HepG2 (cell line): Measurements from ENCODE around the gene SLC1A4. TPM values are rescaled to one million over a fixed set of nuclear protein-coding genes. Genes with fewer than 3 reads are reported as not detected.

Source experiments
- ATAC-seq: fragments of 200-7000 bp; cut with Tn5 transposase; 3 replicates; pipeline ENCODE4 v1.9.1; 2020; ENCODE audit warnings: mild to moderate bottlenecking, moderate library complexity
- BruUV-seq: library from RNA; stranded (reverse); fragments of 400-500 nt; replicated peaks from 2 replicates; lab custom pipeline; 2021; lab: Mats Ljungman, UMichigan
- CTCF ChIA-PET: fragments of 300-600 bp; formaldehyde crosslinking; extraction: SDS; loops from one replicate; lab custom pipeline; 2021; ENCODE audit warnings: low total read pairs, inconsistent platforms, low intra/inter-chr PET ratio; lab: Yijun Ruan, JAX
- POLR2A ChIA-PET: fragments of 350-600 bp; sonication (Branson Sonifier 250); formaldehyde crosslinking; loops from one replicate; lab custom pipeline; 2020; ENCODE audit warnings: antibody characterized with exemption, inconsistent platforms; lab: Yijun Ruan, JAX
- DNase-seq: peaks from one replicate; pipeline ENCODE4 v3.0.0-alpha.2; 2015; ENCODE audit warnings: low spot score
- FAIRE-seq: peaks from 3 replicates; lab custom pipeline; 2011; peaks lifted over from hg19 to GRCh38; lab: Jason Lieb, UNC
- H2AFZ ChIP-seq: one replicate; pipeline ENCODE4 v1.6.1; 2011; ENCODE audit warnings: low read length, inconsistent platforms
- H3K27ac ChIP-seq: fragments of 300-600 bp; 3 replicates; pipeline ENCODE4 v1.8.0; 2011; ENCODE audit warnings: mixed run types, mild to moderate bottlenecking, mixed read lengths, low read length, inconsistent platforms; ENCODE audit not compliant: insufficient read depth; ENCODE audit errors: extremely low read length
- H3K27me3 ChIP-seq, 2 experiments: fragments of 200-600 bp in 1 of 2; 2 replicates in 1 of 2; 3 replicates in 1 of 2; pipeline versions ENCODE4 v1.6.0 to v1.8.0; 2011; ENCODE audit warnings: low read length in 2 of 2, mild to moderate bottlenecking in 2 of 2, moderate library complexity in 2 of 2, inconsistent platforms in 1 of 2; ENCODE audit not compliant: insufficient read depth in 2 of 2, control insufficient read depth in 1 of 2
- H3K36me3 ChIP-seq, 2 experiments: fragments of 200-600 bp in 1 of 2; replicated peaks in 1 of 2; 2 replicates in 1 of 2; 3 replicates in 1 of 2; pipeline versions ENCODE4 v1.5.1 to v1.8.0; 2011; ENCODE audit warnings: low read length in 2 of 2, inconsistent platforms in 1 of 2; ENCODE audit not compliant: insufficient read depth in 2 of 2, control insufficient read depth in 1 of 2
- H3K4me1 ChIP-seq: 2 replicates; pipeline ENCODE4 v1.5.1; 2012; ENCODE audit warnings: low read length, inconsistent platforms; ENCODE audit not compliant: insufficient read depth
- H3K4me2 ChIP-seq: 2 replicates; pipeline ENCODE4 v1.6.0; 2011; ENCODE audit warnings: low read depth, low read length, inconsistent platforms
- H3K4me3 ChIP-seq, 3 experiments: fragments of 200-600 bp in 1 of 3; sonication (generic), shearing (Covaris generic) in 1 of 3; replicated peaks in 1 of 3; 2 replicates each; pipeline ENCODE4 v1.5.1; 2011 to 2016; ENCODE audit warnings: low read length in 3 of 3, inconsistent platforms in 2 of 3, low read depth in 2 of 3, mild to moderate bottlenecking in 2 of 3, control low read depth in 1 of 3, mixed read lengths in 1 of 3; ENCODE audit not compliant: insufficient read depth in 1 of 3
- H3K79me2 ChIP-seq: one replicate; pipeline ENCODE4 v1.6.1; 2011; ENCODE audit warnings: low read length, inconsistent platforms; ENCODE audit not compliant: insufficient read depth
- H3K9ac ChIP-seq: 2 replicates; pipeline ENCODE4 v1.6.0; 2011; ENCODE audit warnings: mild to moderate bottlenecking, low read depth, low read length, inconsistent platforms; ENCODE audit not compliant: insufficient read depth
- H3K9me3 ChIP-seq: 2 replicates; pipeline ENCODE4 v1.5.1; 2012; ENCODE audit warnings: mild to moderate bottlenecking, low read length
- H4K20me1 ChIP-seq: 2 replicates; pipeline ENCODE4 v1.6.0; 2011; ENCODE audit warnings: inconsistent platforms, mild to moderate bottlenecking, low read length, moderate library complexity; ENCODE audit not compliant: insufficient read depth
- AHDC1 ChIP-seq: sonication (generic); formaldehyde crosslinking; IDR thresholded peaks from 2 replicates; pipeline ENCODE4 v1.5.1; 2020; ENCODE audit warnings: mild to moderate bottlenecking, missing genetic modification reagents, borderline replicate concordance
- GLI4 ChIP-seq: sonication (generic); formaldehyde crosslinking; IDR thresholded peaks from 2 replicates; pipeline ENCODE4 v1.5.1; 2020; ENCODE audit warnings: missing genetic modification reagents, mild to moderate bottlenecking, moderate library complexity, borderline replicate concordance
- NFE2 ChIP-seq: sonication (generic); formaldehyde crosslinking; IDR thresholded peaks from 2 replicates; pipeline ENCODE4 v1.4.0; 2020; ENCODE audit warnings: missing genetic modification reagents
- ONECUT2 ChIP-seq: sonication (generic); formaldehyde crosslinking; IDR thresholded peaks from 2 replicates; pipeline ENCODE4 v1.4.0; 2020; ENCODE audit warnings: missing genetic modification reagents
- PCBP2 ChIP-seq: fragments of 200-400 bp; formaldehyde crosslinking; optimal IDR thresholded peaks from 2 replicates; pipeline ENCODE3; 2018; ENCODE audit warnings: low read length, low read depth; ENCODE audit not compliant: poor library complexity, severe bottlenecking
- SIX1 ChIP-seq: sonication (generic); formaldehyde crosslinking; IDR thresholded peaks from 2 replicates; pipeline ENCODE4 v1.4.0; 2020; ENCODE audit warnings: missing genetic modification reagents, borderline replicate concordance
- THAP8 ChIP-seq: sonication (generic); formaldehyde crosslinking; IDR thresholded peaks from 2 replicates; pipeline ENCODE4 v1.5.1; 2020; ENCODE audit warnings: missing genetic modification reagents, mild to moderate bottlenecking, borderline replicate concordance
- ZEB1 ChIP-seq: IDR thresholded peaks from 2 replicates; pipeline ENCODE4 v1.6.1; 2012; ENCODE audit warnings: mild to moderate bottlenecking, low read depth, inconsistent platforms; ENCODE audit not compliant: insufficient replicate concordance
- ZMYM4 ChIP-seq: sonication (generic); formaldehyde crosslinking; IDR thresholded peaks from 2 replicates; pipeline ENCODE4 v1.8.1; 2023; ENCODE audit warnings: mild to moderate bottlenecking, missing genetic modification reagents
- ZNF510 ChIP-seq: sonication (generic); formaldehyde crosslinking; IDR thresholded peaks from 2 replicates; pipeline ENCODE4 v1.4.0; 2020; ENCODE audit warnings: low read depth, mild to moderate bottlenecking, missing genetic modification reagents
- ZNF691 ChIP-seq: sonication (generic); formaldehyde crosslinking; IDR thresholded peaks from 2 replicates; pipeline ENCODE4 v1.4.0; 2020; ENCODE audit warnings: missing genetic modification reagents, low read depth, mild to moderate bottlenecking, borderline replicate concordance
- ZNF770 ChIP-seq: sonication (generic); formaldehyde crosslinking; IDR thresholded peaks from 2 replicates; pipeline ENCODE4 v1.5.0; 2020; ENCODE audit warnings: mild to moderate bottlenecking, missing genetic modification reagents
- ZNF782 ChIP-seq: sonication (generic); formaldehyde crosslinking; IDR thresholded peaks from 2 replicates; pipeline ENCODE4 v1.4.0; 2020; ENCODE audit warnings: missing genetic modification reagents, mild to moderate bottlenecking, borderline replicate concordance
- WGBS: methylation state at CpG from one replicate; pipeline ENCODE4 v1.1.6; 2017; ENCODE audit warnings: low lambda C conversion rate; 5-methylcytosine and 5-hydroxymethylcytosine counted together
- in situ Hi-C: cut with HindIII; loops from 2 replicates; pipeline ENCODE4 v1.10.0; 2017; ENCODE audit warnings: low pct_unique_long_range_greater_than_20kb; ENCODE audit not compliant: extremely low pct_ligation_motif_present
- intact Hi-C: fragments of 100-400 bp; cut with micrococcal nuclease; formaldehyde crosslinking; loops from one replicate; pipeline ENCODE4 v1.10.0; 2022; ENCODE audit not compliant: unreplicated experiment
- polyA plus RNA-seq, 8 experiments: library from polyadenylated mRNA; depleted of rRNA in 3 of 8; stranded (reverse) in 7 of 8; unstranded in 1 of 8; fragments of >200 nt; fragmentation: Illumina TruSeq in 4 of 8; extraction: Trizol in 4 of 8; gene quantifications; 2 replicates each; pipeline versions ENCODE4 v1.2.1 to v1.2.3, GENCODE V29; 2011 to 2016; ENCODE audit warnings: low read depth in 4 of 8, missing spikeins in 1 of 8, mixed read lengths in 1 of 8; ENCODE audit not compliant: insufficient read depth in 1 of 8
- total RNA-seq, 5 experiments: library from RNA; depleted of rRNA; stranded (reverse); fragments of >200 nt; fragmentation: Illumina TruSeq; extraction: Trizol; gene quantifications; 2 replicates each; pipeline ENCODE4 v1.2.3, GENCODE V29; 2016; ENCODE audit warnings: low read depth in 1 of 5

Gene SLC1A4
- total and polyA plus RNA-seq, 2 of the 13 experiments (the other 11 are each of a cell fraction or from before 2014, with no cell fraction given): 21.0 to 39.6 TPM

- H4K20me1 ChIP-seq: no peaks in the 10 kb centered on the region
- no peak overlapping the region for H3K9ac ChIP-seq
- H3K27ac ChIP-seq: no peak overlapping the region
- 21% methylated on average over 12 of the region's 12 CpGs for WGBS
- FAIRE-seq (peak; percentile 85), DNase-seq (peak; percentile 97), ATAC-seq (peak; percentile 82)
- no peaks in the 10 kb centered on the region; a peak in 1 of 5 replicates for H3K27me3 ChIP-seq
- CTCF ChIA-PET: no interaction called here
- in situ Hi-C loops (loop anchor here (5.0 kb wide), 1 partner anchor 44 kb away; the partner anchor contains the start of gene SLC1A4), intact Hi-C loops (loop anchor here (2.0 kb wide), 1 partner anchor 43 kb away; no protein-coding TSS in a partner anchor)
- H2AFZ ChIP-seq: no peak overlapping the region
- no TSS peak for BruUV-seq
- H3K9me3 ChIP-seq: no peaks in the 10 kb centered on the region
- H3K36me3 ChIP-seq: no peaks in the 10 kb centered on the region
- H3K4me3 ChIP-seq: 0 out of 6 replicates have a peak overlapping the region, but pooled peaks of 1 of the 3 experiments have one; percentile 15
- peaks cover 73% of the 10 kb centered on the region for H3K4me1 ChIP-seq
- POLR2A ChIA-PET: interaction anchor here (2.0 kb wide), 1 partner anchor 21 kb away, joined by 7 read pairs; no protein-coding TSS in a partner anchor
- H3K79me2 ChIP-seq: no peaks in the 10 kb centered on the region
- H3K4me2 ChIP-seq: peak overlapping the region; percentile 52
- TF ChIP-seq ZNF770 (CRISPR knock-in tag) (peak; percentile 95), ZNF782 (CRISPR knock-in tag) (no peak), ONECUT2 (CRISPR knock-in tag) (no peak), SIX1 (CRISPR knock-in tag) (peak; percentile 60; the same call in 1 of the 2 replicates), ZNF510 (CRISPR knock-in tag) (no peak), PCBP2 (no peak), GLI4 (no peak), ZMYM4 (CRISPR knock-in tag) (no peak), NFE2 (CRISPR knock-in tag) (no peak; the same call in 1 of the 2 replicates), AHDC1 (CRISPR knock-in tag) (peak; percentile 80), ZEB1 (no peak), THAP8 (no peak), ZNF691 (CRISPR knock-in tag) (0 out of 2 replicates have a peak, but pooled peaks have one; percentile 52)
Observed at GRCh38 chr2:64943387-64944150, 45.6 kb upstream of the SLC1A4 start.
